Lower leg skin (tissue), 3 donors: ENCODE results near the gene MBNL2.

Source experiments
- CTCF ChIP-seq, 3 donors: fragments of 450-650 bp; IDR thresholded peaks; one replicate each; pipeline ENCODE4 v1.5.1; 2016; ENCODE audit warnings: antibody characterized with exemption in 3 of 3, mild to moderate bottlenecking in 3 of 3, moderate library complexity in 2 of 3
- POLR2A ChIP-seq, 2 donors: fragments of 450-650 bp; IDR thresholded peaks; one replicate each; pipeline ENCODE4 v1.6.1; 2016 to 2017; ENCODE audit warnings: antibody characterized with exemption in 2 of 2, mild to moderate bottlenecking in 1 of 2, moderate library complexity in 1 of 2

- TF ChIP-seq CTCF (IDR thresholded peaks at IDR 0.05) (no peak), POLR2A (IDR thresholded peaks at IDR 0.05) (no peak)
Observed at GRCh38 chr13:97211300-97211699, 10.8 kb upstream of the MBNL2 start.
